Osteocyte (in vitro differentiated cells): ENCODE measurements around the gene POLR2C. TPM values are rescaled to one million over a fixed set of nuclear protein-coding genes. Genes with fewer than 3 reads are reported as not detected.

Source experiments
- DNase-seq: peaks from one replicate; pipeline ENCODE4 v3.0.0; 2021; ENCODE audit warnings: mixed read lengths; ENCODE audit not compliant: unreplicated experiment; ENCODE audit errors: extremely low spot score
- H3K27ac Mint-ChIP-seq: one replicate; pipeline ENCODE4 v1.8.0; 2021; ENCODE audit warnings: mild to moderate bottlenecking, mixed read lengths; ENCODE audit not compliant: unreplicated experiment
- H3K27me3 Mint-ChIP-seq: one replicate; pipeline ENCODE4 v1.8.0; 2021; ENCODE audit warnings: mixed read lengths; ENCODE audit not compliant: unreplicated experiment
- H3K36me3 Mint-ChIP-seq: one replicate; pipeline ENCODE4 v1.8.0; 2021; ENCODE audit warnings: mixed read lengths; ENCODE audit not compliant: unreplicated experiment
- H3K4me1 Mint-ChIP-seq: one replicate; pipeline ENCODE4 v1.8.0; 2021; ENCODE audit warnings: mixed read lengths; ENCODE audit not compliant: unreplicated experiment
- H3K4me3 Mint-ChIP-seq: one replicate; pipeline ENCODE4 v1.8.0; 2021; ENCODE audit warnings: mild to moderate bottlenecking, moderate library complexity, mixed read lengths; ENCODE audit not compliant: unreplicated experiment
- H3K9me3 Mint-ChIP-seq: one replicate; pipeline ENCODE4 v1.8.0; 2021; ENCODE audit warnings: mixed read lengths; ENCODE audit not compliant: unreplicated experiment
- CTCF ChIP-seq: fragments of 200-600 bp; sonication (generic); IDR thresholded peaks from 2 replicates; pipeline ENCODE4 v1.5.0; 2021; ENCODE audit warnings: antibody characterized with exemption, mild to moderate bottlenecking, moderate library complexity
- total RNA-seq: library from RNA; stranded (reverse); gene quantifications from 2 replicates; pipeline ENCODE4 v1.2.1, GENCODE V29; 2021

POLR2C gene
- total RNA-seq, 1 donor from 2014 or later: 46.8 TPM

GRCh38 chr16:57502048-57502775 lies 39.7 kb downstream of the POLR2C start:
- Mint-ChIP-seq H3K27ac (no peak overlapping the region), H3K4me3 (no peak overlapping the region), H3K27me3 (peaks cover 22% of the 10 kb centered on the region), H3K9me3 (no peaks in the 10 kb centered on the region), H3K36me3 (no peaks in the 10 kb centered on the region), H3K4me1 (no peaks in the 10 kb centered on the region)
- TF ChIP-seq CTCF: no peak
- no peak for DNase-seq

GRCh38 chr16:57503366-57503765 lies 40.9 kb downstream of the POLR2C start:
- H3K9me3 Mint-ChIP-seq: no peaks in the 10 kb centered on the region
- TF ChIP-seq CTCF: no peak
- no peak overlapping the region for H3K4me3 Mint-ChIP-seq
- peaks cover 22% of the 10 kb centered on the region for H3K27me3 Mint-ChIP-seq
- no peak for DNase-seq
- H3K27ac Mint-ChIP-seq: no peak overlapping the region
- no peaks in the 10 kb centered on the region for H3K36me3 Mint-ChIP-seq
- H3K4me1 Mint-ChIP-seq: no peaks in the 10 kb centered on the region

- H3K4me1 Mint-ChIP-seq: no peaks in the 10 kb centered on the region
- no peak for TF ChIP-seq CTCF
- H3K4me3 Mint-ChIP-seq: no peak overlapping the region
- no peak overlapping the region for H3K27ac Mint-ChIP-seq
- H3K27me3 Mint-ChIP-seq: peaks cover 22% of the 10 kb centered on the region
- H3K9me3 Mint-ChIP-seq: no peaks in the 10 kb centered on the region
- no peak for DNase-seq
- no peaks in the 10 kb centered on the region for H3K36me3 Mint-ChIP-seq
Measured at GRCh38 chr16:57504001-57504400, 41.5 kb downstream of the POLR2C start.

GRCh38 chr16:57504491-57504890 lies 42.0 kb downstream of the POLR2C start:
- TF ChIP-seq CTCF: no peak
- peaks cover 22% of the 10 kb centered on the region for H3K27me3 Mint-ChIP-seq
- no peak overlapping the region for H3K27ac Mint-ChIP-seq
- no peak for DNase-seq
- no peaks in the 10 kb centered on the region for H3K4me1 Mint-ChIP-seq
- H3K36me3 Mint-ChIP-seq: no peaks in the 10 kb centered on the region
- no peak overlapping the region for H3K4me3 Mint-ChIP-seq
- no peaks in the 10 kb centered on the region for H3K9me3 Mint-ChIP-seq

GRCh38 chr16:57505169-57505568 lies 42.7 kb downstream of the POLR2C start:
- Mint-ChIP-seq H3K4me3 (no peak overlapping the region), H3K27ac (no peak overlapping the region), H3K36me3 (no peaks in the 10 kb centered on the region), H3K27me3 (peaks cover 22% of the 10 kb centered on the region), H3K9me3 (no peaks in the 10 kb centered on the region), H3K4me1 (no peaks in the 10 kb centered on the region)
- TF ChIP-seq CTCF: no peak
- DNase-seq: no peak
